HCT116 (cell line): Measurements from ENCODE around the gene GSAP. TPM values are rescaled to one million over a fixed set of nuclear protein-coding genes. Genes with fewer than 3 reads are reported as not detected.

Experiments
- ATAC-seq: fragments of 200-7000 bp; cut with Tn5 transposase; 2 replicates; pipeline ENCODE4 v1.9.1; 2020; ENCODE audit warnings: mild to moderate bottlenecking, moderate library complexity
- BruUV-seq: library from RNA; stranded (reverse); fragments of 400-500 nt; replicated peaks from 2 replicates; lab custom pipeline; 2021; lab: Mats Ljungman, UMichigan
- CTCF ChIA-PET: fragments of 300-600 bp; sonication (Branson Sonifier 250); formaldehyde crosslinking; loops from one replicate; lab custom pipeline; 2021; ENCODE audit warnings: antibody characterized with exemption; lab: Charles Lee
- POLR2A ChIA-PET: fragments of 300-600, 350-600 bp; sonication (Branson Sonifier 250); formaldehyde crosslinking; loops from one replicate; lab custom pipeline; 2021; ENCODE audit warnings: antibody characterized with exemption; lab: Charles Lee
- RAD21 ChIA-PET, 2 experiments: fragments of 300-600 bp; sonication (Branson Sonifier 250); formaldehyde crosslinking; loops; one replicate each; lab custom pipeline; 2023; ENCODE audit warnings: low total read pairs in 2 of 2; ENCODE audit not compliant: uncharacterized antibody in 2 of 2, unreplicated experiment in 2 of 2, low non-redundant PET in 1 of 2; lab: Charles Lee
- DNase-seq: peaks from one replicate; pipeline ENCODE4 v3.0.0-alpha.2; 2010; ENCODE audit warnings: low read depth, low spot score
- H2AFZ ChIP-seq: fragments of 200-600 bp; shearing (Covaris generic), sonication (generic); 2 replicates; pipeline ENCODE4 v1.6.1; 2017; ENCODE audit warnings: low read depth, mixed run types, mixed read lengths, antibody characterized with exemption, low read length; ENCODE audit not compliant: poor library complexity, severe bottlenecking
- H3K27ac ChIP-seq: 2 replicates; pipeline ENCODE4 v1.5.1; 2012; ENCODE audit warnings: low read depth, low read length
- H3K27me3 ChIP-seq: fragments of 200-600 bp; sonication (generic); 2 replicates; pipeline ENCODE4 v1.6.1; 2016; ENCODE audit warnings: mixed run types, low read length, mixed read lengths; ENCODE audit not compliant: insufficient read depth
- H3K36me3 ChIP-seq, 2 experiments: fragments of 200-500 bp in 1 of 2; fragments of 200-600 bp in 1 of 2; sonication (Bioruptor generic) in 1 of 2; sonication (generic) in 1 of 2; 2 replicates each; pipeline versions ENCODE4 v1.5.1 to v1.6.1; 2014 to 2016; ENCODE audit warnings: low read length in 2 of 2, inconsistent platforms in 1 of 2, mixed read lengths in 1 of 2, mixed run types in 1 of 2; ENCODE audit not compliant: insufficient read depth in 2 of 2, control insufficient read depth in 1 of 2
- H3K4me1 ChIP-seq, 2 experiments: fragments of 200-600 bp in 1 of 2; sonication (generic) in 1 of 2; 2 replicates each; pipeline versions ENCODE4 v1.5.1 to v1.6.1; 2012 to 2017; ENCODE audit warnings: low read length in 2 of 2, inconsistent platforms in 1 of 2, mild to moderate bottlenecking in 1 of 2, mixed read lengths in 1 of 2, mixed run types in 1 of 2, moderate library complexity in 1 of 2; ENCODE audit not compliant: insufficient read depth in 2 of 2, control insufficient read depth in 1 of 2
- H3K4me2 ChIP-seq: fragments of 200-600 bp; sonication (generic); 2 replicates; pipeline ENCODE4 v1.6.1; 2017; ENCODE audit warnings: mixed run types, low read length, mixed read lengths
- H3K4me3 ChIP-seq, 2 experiments: fragments of 200-600 bp in 1 of 2; sonication (generic) in 1 of 2; replicated peaks in 1 of 2; 2 replicates each; pipeline ENCODE4 v1.5.1; 2011 to 2016; ENCODE audit warnings: low read length in 2 of 2, control low read depth in 1 of 2, low read depth in 1 of 2, mild to moderate bottlenecking in 1 of 2, mixed read lengths in 1 of 2, mixed run types in 1 of 2
- H3K79me2 ChIP-seq: fragments of 200-600 bp; sonication (generic); 2 replicates; pipeline ENCODE4 v1.6.1; 2017; ENCODE audit warnings: mild to moderate bottlenecking, mixed run types, low read length, moderate library complexity, mixed read lengths; ENCODE audit not compliant: insufficient read depth
- H3K9ac ChIP-seq: fragments of 200-600 bp; sonication (generic); 2 replicates; pipeline ENCODE4 v1.6.1; 2016; ENCODE audit warnings: low read length, mixed read lengths
- H3K9me2 ChIP-seq: fragments of 200-600 bp; sonication (generic), shearing (Covaris generic); 2 replicates; pipeline ENCODE4 v1.6.1; 2017; ENCODE audit warnings: mixed run types, mild to moderate bottlenecking, moderate library complexity; ENCODE audit not compliant: insufficient read depth
- H3K9me3 ChIP-seq, 2 experiments: fragments of 200-500 bp in 1 of 2; fragments of 200-600 bp in 1 of 2; sonication (Bioruptor generic) in 1 of 2; sonication (generic) in 1 of 2; 2 replicates each; pipeline ENCODE4 v1.6.1; 2014 to 2017; ENCODE audit warnings: low read length in 2 of 2, mixed read lengths in 2 of 2, inconsistent platforms in 1 of 2, low read depth in 1 of 2, mild to moderate bottlenecking in 1 of 2, mixed run types in 1 of 2, moderate library complexity in 1 of 2; ENCODE audit not compliant: control insufficient read depth in 1 of 2, insufficient read depth in 1 of 2
- H4K20me1 ChIP-seq: fragments of 200-600 bp; sonication (generic), shearing (Covaris generic); 2 replicates; pipeline ENCODE4 v1.6.1; 2017; ENCODE audit warnings: mixed run types, mild to moderate bottlenecking, moderate library complexity; ENCODE audit not compliant: insufficient read depth
- EGR1 ChIP-seq: IDR thresholded peaks from 2 replicates; pipeline ENCODE4 v1.6.1; 2012; ENCODE audit warnings: low read depth
- EZH2phosphoT487 ChIP-seq: fragments of 200-600 bp; IDR thresholded peaks from 2 replicates; pipeline ENCODE4 v1.6.1; 2018; ENCODE audit warnings: antibody characterized with exemption, borderline replicate concordance
- POLR2AphosphoS5 ChIP-seq: IDR thresholded peaks from 2 replicates; pipeline ENCODE4 v1.6.1; 2011; ENCODE audit warnings: mild to moderate bottlenecking, low read depth, low read length, moderate library complexity
- SP1 ChIP-seq: IDR thresholded peaks from 2 replicates; pipeline ENCODE4 v1.6.1; 2012; ENCODE audit warnings: low read depth
- ZFX ChIP-seq: fragments of 450-650 bp; IDR thresholded peaks from 2 replicates; pipeline ENCODE4 v1.6.1; 2017
- intact Hi-C: fragments of 100-400 bp; cut with micrococcal nuclease; formaldehyde crosslinking; loops from 2 replicates; pipeline ENCODE4 v1.10.0; 2022
- total RNA-seq: library from RNA; stranded (reverse); gene quantifications from one replicate; pipeline ENCODE4 v1.2.1, GENCODE V29; 2021; ENCODE audit not compliant: unreplicated experiment
- TF ChIP-seq, protein P1 (sequence below): IDR thresholded peaks from 2 replicates; pipeline ENCODE4 v1.6.1; 2012; ENCODE audit warnings: low read depth

GSAP gene
- total RNA-seq, 1 experiment from 2014 or later = not detected

DNA sequence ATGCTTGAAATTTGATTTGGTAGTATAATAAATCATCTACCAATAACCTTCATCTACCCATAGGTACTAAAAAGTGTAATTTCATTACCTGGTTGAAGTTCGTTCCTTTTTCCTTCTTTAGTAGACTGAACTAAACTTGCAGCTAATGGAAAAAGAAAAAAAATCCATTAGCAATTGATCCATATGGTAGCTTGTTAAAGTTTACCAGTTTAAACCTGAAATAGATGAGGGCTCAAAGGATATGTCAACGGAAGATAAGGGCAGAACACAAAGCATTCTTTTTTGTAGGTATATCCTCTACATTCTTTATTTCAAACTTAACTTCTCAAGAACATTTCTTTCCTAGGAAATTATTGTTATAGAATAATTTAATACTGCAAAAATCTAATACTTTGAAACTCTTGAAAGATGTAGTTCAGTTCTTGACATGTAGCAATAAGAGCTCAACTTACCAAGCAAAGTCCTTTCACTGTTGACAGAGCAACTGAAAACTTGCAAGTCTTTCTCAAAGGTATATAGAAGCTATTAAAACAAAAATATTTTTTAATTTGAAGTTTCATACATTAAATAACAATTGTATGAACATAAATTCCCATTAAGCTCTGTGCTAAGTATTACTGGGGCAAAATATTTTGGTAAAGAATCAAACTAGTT, 19.1 kb downstream of the GSAP start:
- CTCF ChIA-PET = no interaction called here
- RAD21 ChIA-PET = interaction anchor here in 1 of 2 experiments (0.5 kb wide), 1 partner anchor 142 kb away, joined by 4 read pairs; no protein-coding TSS in a partner anchor
- Histone ChIP-seq H3K9ac (no peak overlapping the region), H3K79me2 (no peaks in the 10 kb centered on the region), H4K20me1 (no peaks in the 10 kb centered on the region), H3K4me3 (no peak overlapping the region), H3K36me3 (no peaks in the 10 kb centered on the region), H2AFZ (no peak overlapping the region), H3K27me3 (no peaks in the 10 kb centered on the region), H3K9me2 (no peaks in the 10 kb centered on the region), H3K4me1 (peaks cover 0 to 15% of the 10 kb centered on the region in 2 experiments; a peak in 3 of 4 replicates), H3K4me2 (no peak overlapping the region), H3K9me3 (no peaks in the 10 kb centered on the region), H3K27ac (no peak overlapping the region)
- no peak for TF ChIP-seq EZH2phosphoT487
- BruUV-seq = no TSS peak
- intact Hi-C loops = no loop called here
- no peak for DNase-seq
- no peak for ATAC-seq
- POLR2A ChIA-PET = no interaction called here

DNA sequence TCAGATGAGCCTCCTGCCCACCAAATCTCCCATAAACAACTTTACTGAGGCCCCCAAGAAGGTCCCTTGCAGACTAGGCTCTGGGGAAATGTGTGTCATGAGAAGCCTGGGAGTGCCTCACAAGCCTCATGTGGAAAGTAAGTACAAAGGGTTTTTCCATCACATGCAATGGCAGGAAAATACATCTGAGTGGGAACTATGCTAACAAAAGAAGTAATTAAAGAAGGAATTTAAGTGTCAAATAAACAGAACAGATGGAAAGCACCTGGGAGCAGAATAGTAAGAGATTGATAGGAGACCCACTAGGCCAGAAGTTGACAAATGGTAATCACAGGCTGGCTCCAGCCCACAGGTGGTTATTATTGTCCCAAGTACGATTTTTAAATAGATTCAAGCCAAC, 20.5 kb downstream of the GSAP start:
- RAD21 ChIA-PET = no interaction called here
- no peaks in the 10 kb centered on the region for H3K36me3 ChIP-seq
- no peaks in the 10 kb centered on the region for H3K27me3 ChIP-seq
- H3K79me2 ChIP-seq = no peaks in the 10 kb centered on the region
- CTCF ChIA-PET = no interaction called here
- no peaks in the 10 kb centered on the region for H3K9me3 ChIP-seq
- H3K27ac ChIP-seq = no peak overlapping the region
- H3K4me3 ChIP-seq = no peak overlapping the region
- intact Hi-C loops = no loop called here
- H3K9me2 ChIP-seq = no peaks in the 10 kb centered on the region
- POLR2A ChIA-PET = no interaction called here
- H3K4me2 ChIP-seq = no peak overlapping the region
- peaks cover 0 to 15% of the 10 kb centered on the region in 2 experiments; a peak in 3 of 4 replicates for H3K4me1 ChIP-seq
- TF ChIP-seq, protein P1, sequence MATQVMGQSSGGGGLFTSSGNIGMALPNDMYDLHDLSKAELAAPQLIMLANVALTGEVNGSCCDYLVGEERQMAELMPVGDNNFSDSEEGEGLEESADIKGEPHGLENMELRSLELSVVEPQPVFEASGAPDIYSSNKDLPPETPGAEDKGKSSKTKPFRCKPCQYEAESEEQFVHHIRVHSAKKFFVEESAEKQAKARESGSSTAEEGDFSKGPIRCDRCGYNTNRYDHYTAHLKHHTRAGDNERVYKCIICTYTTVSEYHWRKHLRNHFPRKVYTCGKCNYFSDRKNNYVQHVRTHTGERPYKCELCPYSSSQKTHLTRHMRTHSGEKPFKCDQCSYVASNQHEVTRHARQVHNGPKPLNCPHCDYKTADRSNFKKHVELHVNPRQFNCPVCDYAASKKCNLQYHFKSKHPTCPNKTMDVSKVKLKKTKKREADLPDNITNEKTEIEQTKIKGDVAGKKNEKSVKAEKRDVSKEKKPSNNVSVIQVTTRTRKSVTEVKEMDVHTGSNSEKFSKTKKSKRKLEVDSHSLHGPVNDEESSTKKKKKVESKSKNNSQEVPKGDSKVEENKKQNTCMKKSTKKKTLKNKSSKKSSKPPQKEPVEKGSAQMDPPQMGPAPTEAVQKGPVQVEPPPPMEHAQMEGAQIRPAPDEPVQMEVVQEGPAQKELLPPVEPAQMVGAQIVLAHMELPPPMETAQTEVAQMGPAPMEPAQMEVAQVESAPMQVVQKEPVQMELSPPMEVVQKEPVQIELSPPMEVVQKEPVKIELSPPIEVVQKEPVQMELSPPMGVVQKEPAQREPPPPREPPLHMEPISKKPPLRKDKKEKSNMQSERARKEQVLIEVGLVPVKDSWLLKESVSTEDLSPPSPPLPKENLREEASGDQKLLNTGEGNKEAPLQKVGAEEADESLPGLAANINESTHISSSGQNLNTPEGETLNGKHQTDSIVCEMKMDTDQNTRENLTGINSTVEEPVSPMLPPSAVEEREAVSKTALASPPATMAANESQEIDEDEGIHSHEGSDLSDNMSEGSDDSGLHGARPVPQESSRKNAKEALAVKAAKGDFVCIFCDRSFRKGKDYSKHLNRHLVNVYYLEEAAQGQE = no peak
- no peak for TF ChIP-seq EGR1
- no peak for TF ChIP-seq SP1
- no peak for TF ChIP-seq POLR2AphosphoS5
- no peak for TF ChIP-seq ZFX
- no peak overlapping the region for H2AFZ ChIP-seq
- BruUV-seq = no TSS peak
- DNase-seq (no peak), ATAC-seq (no peak)
- no peaks in the 10 kb centered on the region for H4K20me1 ChIP-seq
- H3K9ac ChIP-seq = no peak overlapping the region
